Chondrocyte (in vitro differentiated cells): ENCODE measurements around the gene BTBD3. TPM values are rescaled to one million over a fixed set of nuclear protein-coding genes. Genes with fewer than 3 reads are reported as not detected.

ENCODE experiments used
- DNase-seq: peaks from one replicate; pipeline ENCODE4 v3.0.0; 2021; ENCODE audit warnings: mixed read lengths, low spot score
- H3K27ac Mint-ChIP-seq: one replicate; pipeline ENCODE4 v1.8.0; 2021; ENCODE audit warnings: mild to moderate bottlenecking, moderate library complexity, mixed read lengths; ENCODE audit not compliant: unreplicated experiment
- H3K27me3 Mint-ChIP-seq: 2 replicates; pipeline ENCODE4 v1.8.0; 2021; ENCODE audit warnings: low read depth, mixed read lengths
- H3K36me3 Mint-ChIP-seq: 2 replicates; pipeline ENCODE4 v1.8.0; 2021; ENCODE audit warnings: low read depth, mixed read lengths
- H3K4me1 Mint-ChIP-seq: 2 replicates; pipeline ENCODE4 v1.8.0; 2021; ENCODE audit warnings: low read depth, mild to moderate bottlenecking, mixed read lengths
- H3K4me3 Mint-ChIP-seq: one replicate; pipeline ENCODE4 v1.8.0; 2021; ENCODE audit warnings: mild to moderate bottlenecking, moderate library complexity, mixed read lengths; ENCODE audit not compliant: unreplicated experiment
- H3K9me3 Mint-ChIP-seq: 2 replicates; pipeline ENCODE4 v1.8.0; 2021; ENCODE audit warnings: low read depth, mixed read lengths
- CTCF ChIP-seq: fragments of 200-600 bp; sonication (generic); IDR thresholded peaks from 2 replicates; pipeline ENCODE4 v1.5.0; 2021; ENCODE audit warnings: antibody characterized with exemption, mild to moderate bottlenecking, moderate library complexity
- long read RNA-seq: library from polyadenylated mRNA; stranded (forward); transcript quantifications from one replicate; pipeline ENCODE4 v2.0.0, GENCODE V29; 2021
- total RNA-seq: library from RNA; stranded (reverse); gene quantifications from 3 replicates; pipeline ENCODE4 v1.2.1, GENCODE V29; 2021

Gene BTBD3
- 19.9 to 26.8 TPM (median 21.6 TPM) in 3 replicates for total RNA-seq
- long read RNA-seq, full-length matches to known transcripts = 12 of 14 reads
- long read RNA-seq, partial matches to known transcripts = 0 of 14 reads
- long read RNA-seq, other reads (novel, unspliced or antisense) = 2 of 14 reads

- TF ChIP-seq CTCF = no peak
- Mint-ChIP-seq H3K27me3 (no peaks in the 10 kb centered on the region), H3K9me3 (no peaks in the 10 kb centered on the region), H3K4me3 (no peak within 1 kb of the TSS), H3K4me1 (peaks cover 13% of the 10 kb centered on the region), H3K36me3 (peaks cover 3% of the 10 kb centered on the region), H3K27ac (no peak within 1 kb of the TSS)
- no peak for DNase-seq
These were observed at the start of gene BTBD3 for GRCh38 chr20:11917663-11918062. Gene BTBD3, plus strand, starts transcription at chr20:11917893. Its CDS starts 383 bp downstream, at chr20:11918276.

GRCh38 chr20:11869641-11870040 is 48.1 kb upstream of the BTBD3 start:
- Mint-ChIP-seq H3K36me3 (no peaks in the 10 kb centered on the region), H3K4me1 (no peaks in the 10 kb centered on the region), H3K4me3 (no peak overlapping the region), H3K27me3 (no peaks in the 10 kb centered on the region), H3K27ac (no peak overlapping the region), H3K9me3 (no peaks in the 10 kb centered on the region)
- DNase-seq = no peak
- no peak for TF ChIP-seq CTCF

DNA sequence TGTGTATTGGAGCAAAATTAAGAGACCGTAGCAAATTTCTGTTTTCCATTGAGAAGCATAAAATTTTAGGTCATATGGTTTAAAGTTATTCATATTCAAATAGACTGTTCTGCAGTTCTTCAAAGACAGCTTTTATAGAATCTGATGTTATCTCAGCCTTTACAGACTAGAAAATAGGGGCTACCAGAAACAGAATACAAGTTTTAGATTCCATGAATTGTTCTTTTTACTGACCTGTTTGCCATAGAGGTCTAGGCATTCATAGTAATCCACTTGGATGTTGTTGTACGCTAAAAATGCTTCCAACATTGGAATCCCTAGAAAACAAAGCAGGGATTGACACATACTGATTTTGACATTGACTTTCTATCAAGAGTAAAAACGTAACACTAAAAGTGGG is 47.3 kb upstream of the BTBD3 start:
- no peak for DNase-seq
- Mint-ChIP-seq H3K4me1 (no peaks in the 10 kb centered on the region), H3K4me3 (no peak overlapping the region), H3K9me3 (no peaks in the 10 kb centered on the region), H3K27me3 (no peaks in the 10 kb centered on the region), H3K27ac (no peak overlapping the region), H3K36me3 (no peaks in the 10 kb centered on the region)
- TF ChIP-seq CTCF = no peak

DNA sequence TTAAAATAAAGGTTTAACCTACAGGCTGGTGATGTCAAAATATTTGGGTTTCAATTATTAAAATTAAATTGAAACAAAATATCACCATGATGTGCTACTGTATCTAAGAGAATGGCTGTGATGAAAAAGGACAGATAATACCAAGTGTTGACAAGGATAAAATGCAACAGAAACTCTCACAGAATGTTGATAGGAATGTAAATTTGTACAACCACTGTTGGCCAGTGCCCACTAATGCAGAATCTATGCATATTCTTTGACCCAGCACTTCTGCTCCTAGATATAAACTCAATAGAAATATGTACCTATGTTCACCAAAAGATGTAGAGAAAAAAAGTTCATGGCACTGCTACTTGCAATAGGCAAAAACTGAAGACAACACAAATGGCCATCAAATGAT is 41.1 kb upstream of the BTBD3 start:
- TF ChIP-seq CTCF = no peak
- H3K27me3 Mint-ChIP-seq = no peaks in the 10 kb centered on the region
- no peaks in the 10 kb centered on the region for H3K4me1 Mint-ChIP-seq
- H3K9me3 Mint-ChIP-seq = peaks cover 5% of the 10 kb centered on the region
- no peak overlapping the region for H3K4me3 Mint-ChIP-seq
- DNase-seq = no peak
- H3K27ac Mint-ChIP-seq = no peak overlapping the region
- H3K36me3 Mint-ChIP-seq = no peaks in the 10 kb centered on the region

DNA sequence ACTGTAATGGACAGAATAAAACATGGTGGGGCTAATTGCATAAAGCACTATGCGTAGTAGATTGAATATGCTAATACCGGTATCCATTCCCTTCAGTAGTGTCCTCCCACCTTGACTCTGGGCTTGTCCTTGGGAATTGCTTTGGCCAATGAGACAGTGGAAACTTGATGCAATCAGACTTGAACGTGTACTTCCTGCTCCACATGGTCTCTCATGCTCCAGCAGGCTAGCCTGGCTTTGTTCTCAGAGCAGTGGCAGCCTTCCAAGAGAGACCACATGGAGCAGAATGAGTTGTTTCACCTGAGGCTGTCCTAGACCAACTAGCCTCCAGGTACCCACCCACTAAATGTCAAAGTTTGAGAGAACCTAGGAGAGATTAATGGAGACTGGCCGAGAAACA is 37.0 kb upstream of the BTBD3 start:
- no peak for TF ChIP-seq CTCF
- no peak overlapping the region for H3K4me3 Mint-ChIP-seq
- H3K27ac Mint-ChIP-seq = no peak overlapping the region
- no peak for DNase-seq
- H3K27me3 Mint-ChIP-seq = no peaks in the 10 kb centered on the region
- no peaks in the 10 kb centered on the region for H3K4me1 Mint-ChIP-seq
- peaks cover 5% of the 10 kb centered on the region for H3K9me3 Mint-ChIP-seq
- H3K36me3 Mint-ChIP-seq = no peaks in the 10 kb centered on the region
